ENCODE results near the gene FGD2. TPM values are rescaled to one million over a fixed set of nuclear protein-coding genes. Genes with fewer than 3 reads are reported as not detected.

Gene FGD2
- total RNA-seq, 1 experiment from 2014 or later = 0.44 TPM

- no peaks in the 10 kb centered on the region for H4K20me1 ChIP-seq (ENCODE audit: low read length)
- H3K27ac ChIP-seq (ENCODE audit: low read length) = peak overlapping the region; percentile 97
- TF ChIP-seq EZH2phosphoT487 (IDR thresholded peaks at IDR 0.05; ENCODE audit: borderline replicate concordance, low read length) (no peak), EZH2 (IDR thresholded peaks at IDR 0.05; ENCODE audit: low read length, unreplicated experiment) (no peak)
- TF ChIP-seq, protein P1, sequence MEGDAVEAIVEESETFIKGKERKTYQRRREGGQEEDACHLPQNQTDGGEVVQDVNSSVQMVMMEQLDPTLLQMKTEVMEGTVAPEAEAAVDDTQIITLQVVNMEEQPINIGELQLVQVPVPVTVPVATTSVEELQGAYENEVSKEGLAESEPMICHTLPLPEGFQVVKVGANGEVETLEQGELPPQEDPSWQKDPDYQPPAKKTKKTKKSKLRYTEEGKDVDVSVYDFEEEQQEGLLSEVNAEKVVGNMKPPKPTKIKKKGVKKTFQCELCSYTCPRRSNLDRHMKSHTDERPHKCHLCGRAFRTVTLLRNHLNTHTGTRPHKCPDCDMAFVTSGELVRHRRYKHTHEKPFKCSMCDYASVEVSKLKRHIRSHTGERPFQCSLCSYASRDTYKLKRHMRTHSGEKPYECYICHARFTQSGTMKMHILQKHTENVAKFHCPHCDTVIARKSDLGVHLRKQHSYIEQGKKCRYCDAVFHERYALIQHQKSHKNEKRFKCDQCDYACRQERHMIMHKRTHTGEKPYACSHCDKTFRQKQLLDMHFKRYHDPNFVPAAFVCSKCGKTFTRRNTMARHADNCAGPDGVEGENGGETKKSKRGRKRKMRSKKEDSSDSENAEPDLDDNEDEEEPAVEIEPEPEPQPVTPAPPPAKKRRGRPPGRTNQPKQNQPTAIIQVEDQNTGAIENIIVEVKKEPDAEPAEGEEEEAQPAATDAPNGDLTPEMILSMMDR (conservative IDR thresholded peaks at IDR 0.05; ENCODE audit: low read depth, low read length) = no peak
- peak overlapping the region; percentile 68; the same call in 1 of the 2 replicates for H3K4me2 ChIP-seq (ENCODE audit: low read length)
- CTCF ChIA-PET = interaction anchor here (0.5 to 5.1 kb wide), 4 partner anchors 116 to 253 kb away, joined by 3 to 40 read pairs (median 3); no protein-coding TSS in a partner anchor
- no peak for DNase-seq
- no peaks in the 10 kb centered on the region for H3K9me2 ChIP-seq (replicated peaks; ENCODE audit: low read length)
- no peaks in the 10 kb centered on the region for H3K27me3 ChIP-seq (ENCODE audit: low read length)
- no peaks in the 10 kb centered on the region; the same call in 1 of the 2 replicates for H3K36me3 ChIP-seq (ENCODE audit: low read depth, low read length)
- H3K79me2 ChIP-seq (ENCODE audit: low read length) = no peaks in the 10 kb centered on the region
- intact Hi-C loops (cut with micrococcal nuclease) = no loop called here
- no peak overlapping the region for H2AFZ ChIP-seq (ENCODE audit: low read length)
- no peak overlapping the region for H3K4me3 ChIP-seq (ENCODE audit: low read length)
- POLR2A ChIA-PET (ENCODE audit: unreplicated experiment) = no interaction called here
- H3F3A ChIP-seq (ENCODE audit: low read length, unreplicated experiment) = peaks cover 10% of the 10 kb centered on the region
- ATAC-seq = no peak
- BruUV-seq (replicated peaks) = no TSS peak
- H3K9ac ChIP-seq (ENCODE audit: low read length) = peak overlapping the region; percentile 78
- peaks cover 58% of the 10 kb centered on the region for H3K4me1 ChIP-seq (ENCODE audit: insufficient read depth, low read length)
- H3K9me3 ChIP-seq (ENCODE audit: low read length) = no peaks in the 10 kb centered on the region
Observed at GRCh38 chr6:37022135-37022863, 16.8 kb downstream of the FGD2 start.

- peaks cover 10% of the 10 kb centered on the region for H3F3A ChIP-seq (ENCODE audit: low read length, unreplicated experiment)
- H3K4me1 ChIP-seq (ENCODE audit: insufficient read depth, low read length) = peaks cover 51% of the 10 kb centered on the region
- DNase-seq (peak; percentile 95), ATAC-seq (peak; percentile 70)
- H3K9ac ChIP-seq (ENCODE audit: low read length) = peak overlapping the region; percentile 93
- H3K9me3 ChIP-seq (ENCODE audit: low read length) = no peaks in the 10 kb centered on the region
- POLR2A ChIA-PET (ENCODE audit: unreplicated experiment) = interaction anchor here (0.6 to 0.7 kb wide), 4 partner anchors 29 to 332 kb away, joined by 3 to 9 read pairs (median 4); no protein-coding TSS in a partner anchor
- H3K79me2 ChIP-seq (ENCODE audit: low read length) = no peaks in the 10 kb centered on the region
- BruUV-seq (replicated peaks) = TSS peak; percentile 36
- H4K20me1 ChIP-seq (ENCODE audit: low read length) = no peaks in the 10 kb centered on the region
- H3K27ac ChIP-seq (ENCODE audit: low read length) = peak overlapping the region; percentile 97
- no peaks in the 10 kb centered on the region for H3K36me3 ChIP-seq (ENCODE audit: low read depth, low read length)
- peak overlapping the region; percentile 39; the same call in 1 of the 2 replicates for H3K4me3 ChIP-seq (ENCODE audit: low read length)
- H3K9me2 ChIP-seq (replicated peaks; ENCODE audit: low read length) = no peaks in the 10 kb centered on the region
- no peaks in the 10 kb centered on the region for H3K27me3 ChIP-seq (ENCODE audit: low read length)
- H3K4me2 ChIP-seq (ENCODE audit: low read length) = peak overlapping the region; percentile 68
- intact Hi-C loops (cut with micrococcal nuclease) = no loop called here
- H2AFZ ChIP-seq (ENCODE audit: low read length) = peak overlapping the region; percentile 7; the same call in 1 of the 2 replicates
- TF ChIP-seq EZH2phosphoT487 (IDR thresholded peaks at IDR 0.05; ENCODE audit: borderline replicate concordance, low read length) (no peak), EZH2 (IDR thresholded peaks at IDR 0.05; ENCODE audit: low read length, unreplicated experiment) (no peak)
- TF ChIP-seq, protein P1 (conservative IDR thresholded peaks at IDR 0.05; ENCODE audit: low read depth, low read length) = no peak
- CTCF ChIA-PET = interaction anchor here (0.7 to 1.6 kb wide), 5 partner anchors 32 to 186 kb away, joined by 3 to 9 read pairs (median 4); no protein-coding TSS in a partner anchor
Observed at GRCh38 chr6:37024656-37025337, 19.3 kb downstream of the FGD2 start.
